BJ (cell line): Measurements from ENCODE around the gene MYH6. TPM values are rescaled to one million over a fixed set of nuclear protein-coding genes. Genes with fewer than 3 reads are reported as not detected.
"Not testable (repeated sequence)": the region's sequence is repeated elsewhere in the genome, so short reads cannot be mapped to it uniquely, and the experiment has no call there.

ENCODE experiments used
- CTCF ChIA-PET: fragments of 350-600 bp; formaldehyde crosslinking; extraction: SDS; loops from one replicate; lab custom pipeline; 2021; ENCODE audit warnings: antibody characterized with exemption, inconsistent platforms; lab: Yijun Ruan, JAX
- POLR2A ChIA-PET: fragments of 300-600 bp; sonication (Branson Sonifier 250); formaldehyde crosslinking; extraction: SDS; loops from one replicate; lab custom pipeline; 2021; ENCODE audit warnings: antibody characterized with exemption; lab: Charles Lee
- DNase-seq: peaks from one replicate; pipeline ENCODE4 v3.0.0-alpha.2; 2011; ENCODE audit warnings: low read depth
- H3K27me3 ChIP-seq: 2 replicates; pipeline ENCODE4 v1.6.0; 2011; ENCODE audit warnings: low read length; ENCODE audit not compliant: control insufficient read depth, insufficient read depth
- H3K36me3 ChIP-seq: 2 replicates; pipeline ENCODE4 v1.5.1; 2011; ENCODE audit warnings: low read length; ENCODE audit not compliant: control insufficient read depth, insufficient read depth
- H3K4me3 ChIP-seq: 2 replicates; pipeline ENCODE4 v1.5.1; 2011; ENCODE audit warnings: low read depth, mild to moderate bottlenecking, control low read depth, low read length
- polyA plus RNA-seq: library from polyadenylated mRNA; depleted of rRNA; stranded (reverse); fragments of >200 nt; gene quantifications from 2 replicates; pipeline ENCODE4 v1.2.3, GENCODE V29; 2011
- TF ChIP-seq, protein P1 (sequence below): IDR thresholded peaks from 2 replicates; pipeline ENCODE4 v1.5.1; 2011; ENCODE audit warnings: low read depth, mild to moderate bottlenecking, control low read depth, inconsistent platforms, low read length, moderate library complexity; ENCODE audit not compliant: insufficient read depth

MYH6 gene
- polyA plus RNA-seq, 1 experiment: not detected

GRCh38 chr14:23403139-23403438 is 5.0 kb downstream of the MYH6 start:
- Histone ChIP-seq H3K27me3 (peaks cover 7% of the 10 kb centered on the region), H3K4me3 (no peak overlapping the region), H3K36me3 (no peaks in the 10 kb centered on the region)
- no peak for DNase-seq
- POLR2A ChIA-PET: no interaction called here
- TF ChIP-seq, protein P1, sequence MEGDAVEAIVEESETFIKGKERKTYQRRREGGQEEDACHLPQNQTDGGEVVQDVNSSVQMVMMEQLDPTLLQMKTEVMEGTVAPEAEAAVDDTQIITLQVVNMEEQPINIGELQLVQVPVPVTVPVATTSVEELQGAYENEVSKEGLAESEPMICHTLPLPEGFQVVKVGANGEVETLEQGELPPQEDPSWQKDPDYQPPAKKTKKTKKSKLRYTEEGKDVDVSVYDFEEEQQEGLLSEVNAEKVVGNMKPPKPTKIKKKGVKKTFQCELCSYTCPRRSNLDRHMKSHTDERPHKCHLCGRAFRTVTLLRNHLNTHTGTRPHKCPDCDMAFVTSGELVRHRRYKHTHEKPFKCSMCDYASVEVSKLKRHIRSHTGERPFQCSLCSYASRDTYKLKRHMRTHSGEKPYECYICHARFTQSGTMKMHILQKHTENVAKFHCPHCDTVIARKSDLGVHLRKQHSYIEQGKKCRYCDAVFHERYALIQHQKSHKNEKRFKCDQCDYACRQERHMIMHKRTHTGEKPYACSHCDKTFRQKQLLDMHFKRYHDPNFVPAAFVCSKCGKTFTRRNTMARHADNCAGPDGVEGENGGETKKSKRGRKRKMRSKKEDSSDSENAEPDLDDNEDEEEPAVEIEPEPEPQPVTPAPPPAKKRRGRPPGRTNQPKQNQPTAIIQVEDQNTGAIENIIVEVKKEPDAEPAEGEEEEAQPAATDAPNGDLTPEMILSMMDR: no peak
- CTCF ChIA-PET: no interaction called here

DNA sequence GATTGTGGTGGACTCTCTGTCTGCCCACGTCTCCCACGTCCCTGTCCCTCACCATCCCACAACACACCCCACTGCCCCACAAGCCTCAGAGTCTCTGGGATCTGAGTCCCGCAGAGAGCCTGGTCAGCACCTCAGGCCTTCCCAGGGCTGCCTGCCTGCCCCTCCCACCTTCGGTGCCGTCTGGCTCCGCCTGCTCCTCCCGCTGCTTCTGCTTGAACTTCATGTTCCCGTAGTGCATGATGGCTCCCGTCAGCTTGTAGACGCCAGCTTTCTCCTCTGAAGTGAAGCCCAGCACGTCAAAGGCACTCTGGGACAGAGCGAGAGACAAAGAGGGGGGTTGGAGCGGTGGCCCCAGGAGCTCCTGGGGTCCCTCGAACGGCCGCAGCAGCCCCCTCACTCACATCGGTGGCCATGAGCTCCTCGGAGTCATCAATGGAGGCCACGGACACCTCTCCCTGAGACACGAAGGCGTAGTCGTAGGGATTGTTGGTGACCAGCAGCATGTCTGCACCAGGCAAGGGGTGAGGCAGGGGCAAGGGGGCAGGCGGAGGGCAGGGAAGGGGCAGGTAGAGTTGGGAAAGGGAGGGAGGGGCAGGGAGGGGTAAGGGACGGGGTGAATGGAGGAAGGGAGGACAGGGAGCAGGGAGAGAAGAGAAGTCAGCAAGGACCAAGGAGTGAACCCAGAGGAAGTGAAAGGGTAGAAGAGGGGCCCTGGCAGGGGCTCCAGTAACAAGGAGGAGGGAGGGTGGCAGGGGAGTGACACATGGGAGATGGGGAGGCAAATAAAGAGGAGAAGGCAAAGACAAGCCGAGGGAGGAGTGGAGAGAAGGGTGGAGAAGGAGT is 5.6 kb downstream of the MYH6 start:
- no peaks in the 10 kb centered on the region for H3K36me3 ChIP-seq
- H3K4me3 ChIP-seq: no peak overlapping the region
- TF ChIP-seq, protein P1: no peak
- ChIA-PET POLR2A (no interaction called here), CTCF (no interaction called here)
- no peak for DNase-seq
- H3K27me3 ChIP-seq: peaks cover 7% of the 10 kb centered on the region

- no peak overlapping the region for H3K4me3 ChIP-seq
- TF ChIP-seq, protein P1: no peak
Observed at GRCh38 chr14:23401291-23401690, 6.8 kb downstream of the MYH6 start.

DNA sequence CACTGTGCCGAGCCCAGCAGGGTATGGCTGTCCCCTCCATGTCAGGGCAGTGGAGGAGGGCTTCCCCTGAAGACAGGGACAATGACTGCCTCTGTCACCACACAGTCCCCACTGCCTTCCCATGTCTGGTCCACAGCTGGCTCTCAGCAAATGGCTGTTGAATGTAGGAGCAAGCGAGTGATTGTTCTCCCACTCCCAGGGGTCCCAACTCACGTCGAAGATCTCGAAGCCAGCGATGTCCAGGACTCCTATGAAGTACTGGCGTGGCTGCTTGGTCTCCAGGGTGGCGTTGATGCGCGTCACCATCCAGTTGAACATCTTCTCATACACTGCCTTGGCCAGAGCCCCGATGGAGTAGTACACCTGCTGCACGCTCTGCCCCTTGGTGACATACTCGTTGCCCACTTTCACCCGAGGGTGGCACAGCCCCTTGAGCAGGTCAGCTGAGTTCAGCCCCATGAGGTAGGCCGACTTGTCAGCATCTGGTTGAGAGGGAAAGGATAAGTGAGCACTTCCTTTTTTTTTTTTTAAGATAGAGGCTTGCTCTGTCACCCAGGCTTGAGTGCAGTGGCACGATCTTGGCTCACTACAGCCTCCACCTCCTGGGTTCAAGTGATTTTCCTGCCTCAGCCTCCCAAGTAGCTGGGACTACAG is 7.5 kb downstream of the MYH6 start:
- H3K36me3 ChIP-seq, H3K4me3 ChIP-seq, H3K27me3 ChIP-seq, POLR2A ChIA-PET, DNase-seq, CTCF ChIA-PET: not testable (repeated sequence)

More at GRCh38 chr14:23401291-23401690, 6.8 kb downstream of the MYH6 start:
- no peaks in the 10 kb centered on the region for H3K36me3 ChIP-seq
- ChIA-PET CTCF (no interaction called here), POLR2A (no interaction called here)
- DNase-seq: no peak
- peaks cover 8% of the 10 kb centered on the region for H3K27me3 ChIP-seq

DNA sequence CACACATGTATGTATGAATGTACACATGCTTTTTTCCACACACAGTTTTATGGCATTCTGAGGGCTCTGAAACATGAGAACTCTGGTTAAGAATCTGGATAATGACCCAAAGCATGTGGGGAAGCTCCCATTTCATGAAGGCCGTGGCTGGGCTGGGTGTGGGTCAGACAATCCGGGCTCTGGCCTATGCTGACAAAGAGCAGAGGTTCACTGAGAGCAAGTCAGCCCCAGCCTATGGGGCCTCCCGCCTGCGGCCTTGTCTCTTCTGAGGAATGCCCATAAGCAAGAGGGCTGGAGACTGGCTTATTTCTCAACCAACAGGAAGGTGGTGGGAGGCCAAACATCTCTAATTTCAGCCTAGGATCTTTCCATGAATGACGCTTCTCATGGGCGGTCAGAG is 8.5 kb downstream of the MYH6 start:
- peaks cover 5% of the 10 kb centered on the region for H3K27me3 ChIP-seq
- no peak overlapping the region for H3K4me3 ChIP-seq
- DNase-seq: no peak
- no peaks in the 10 kb centered on the region for H3K36me3 ChIP-seq
- TF ChIP-seq, protein P1: no peak
- CTCF ChIA-PET: interaction anchor here (1.7 kb wide), 1 partner anchor 19 kb away, joined by 5 read pairs; no protein-coding TSS in a partner anchor
- POLR2A ChIA-PET: no interaction called here
